Myometrial cell (primary cell): ENCODE measurements around the gene ZNF471. TPM values are rescaled to one million over a fixed set of nuclear protein-coding genes. Genes with fewer than 3 reads are reported as not detected.

Experiments
- total RNA-seq: library from RNA; depleted of rRNA; stranded (reverse); fragments of >200 nt; gene quantifications from 2 replicates; pipeline ENCODE4 v1.2.3, GENCODE V29; 2015

Gene ZNF471
- total RNA-seq: 0.71 and 1.2 TPM in 2 replicates

GRCh38 chr19:56507446-56508289 lies at the start of gene ZNF471:
TSS of gene ZNF471 (plus strand) at chr19:56507855. CDS start at chr19:56511572, 3,717 bp downstream.

DNA sequence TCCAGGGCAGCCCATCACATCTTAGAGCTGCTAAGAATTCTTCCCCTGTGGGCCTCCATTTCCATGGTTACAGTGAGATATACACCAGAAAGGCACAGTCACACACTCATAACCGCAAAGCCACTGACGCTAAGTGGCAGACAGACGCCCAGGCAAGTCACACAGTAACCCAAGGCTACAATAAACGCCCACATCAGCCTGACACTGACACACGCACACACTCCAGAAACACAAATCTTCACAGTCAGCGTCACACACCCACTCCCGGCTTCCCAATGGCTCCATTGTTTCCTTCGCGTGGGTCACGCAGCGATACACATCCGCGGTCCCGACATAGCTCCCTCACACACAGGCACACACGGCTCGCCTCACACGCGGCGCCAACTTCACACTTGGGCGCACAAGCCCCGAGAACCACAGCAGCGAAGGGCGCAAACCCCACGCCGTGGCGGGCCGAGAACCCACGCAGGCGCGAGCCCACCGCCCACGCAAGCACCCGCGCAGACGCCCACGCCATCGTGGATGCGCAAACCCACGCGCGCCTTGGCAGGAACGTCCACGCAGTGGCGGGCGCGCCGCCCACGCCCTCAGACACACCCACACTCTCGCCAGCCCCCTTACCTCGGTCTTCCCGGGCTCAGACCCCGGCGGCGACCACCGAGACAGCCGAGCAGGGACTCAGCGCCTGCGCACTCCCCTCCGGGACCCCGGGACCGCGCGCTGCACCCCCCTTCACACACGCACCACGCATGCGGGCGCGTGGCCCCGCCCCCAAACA lies 30.8 kb upstream of the ZNF471 start, which contains the start of gene ZNF667:
Gene ZNF667, minus strand, starts transcription at position 695 of the 778 bp plus-strand sequence. CDS start 14,975 bp downstream, outside the sequence.

GRCh38 chr19:56538761-56539263 lies 31.2 kb downstream of the ZNF471 start, which contains the start of gene ZFP28:
TSS of gene ZFP28 (plus strand) at chr19:56538948. CDS start at chr19:56539019, 71 bp downstream.

GRCh38 chr19:56567274-56568120 lies 59.8 kb downstream of the ZNF471 start, which contains the start of gene ZNF470:
TSS of gene ZNF470 (plus strand) at chr19:56567468. CDS start at chr19:56570312, 2,844 bp downstream.

Other genes starting within 250 kb of the ZNF471 start
- not detected in 2 replicates for gene EDDM13, start 235.1 kb upstream of the ZNF471 start, total RNA-seq
- gene ZSCAN5A, start 193.0 kb upstream of the ZNF471 start, total RNA-seq: 1.7 and 9.0 TPM in 2 replicates
- 0.35 and 0.58 TPM in 2 replicates for gene ZNF582, start 114.3 kb upstream of the ZNF471 start, total RNA-seq
- 0.86 and 1.8 TPM in 2 replicates for gene ZNF583, start 103.5 kb upstream of the ZNF471 start, total RNA-seq
- gene ZNF667, start 30.5 kb upstream of the ZNF471 start, total RNA-seq: 0.71 and 0.86 TPM in 2 replicates
- gene ZFP28, start 31.1 kb downstream of the ZNF471 start, total RNA-seq: 2.9 and 8.0 TPM in 2 replicates
- 1.2 TPM in 2 replicates for gene ZNF470, start 59.6 kb downstream of the ZNF471 start, total RNA-seq
- gene ZNF71, start 87.4 kb downstream of the ZNF471 start, total RNA-seq: 3.5 and 4.4 TPM in 2 replicates
- gene SMIM17, start 135.3 kb downstream of the ZNF471 start, total RNA-seq: 0.18 TPM in 1 of 2 replicates, not detected in the other
- not detected in 2 replicates for gene ZNF835, start 163.9 kb downstream of the ZNF471 start, total RNA-seq